MV-4-11 (cell line): ENCODE results near the gene STKLD1.
"Not testable (repeated sequence)": the region's sequence is repeated elsewhere in the genome, so short reads cannot be mapped to it uniquely, and the experiment has no call there.

Experiments used
- DNase-seq: peaks from one replicate; lab custom pipeline; 2025; lab: John Stamatoyannopoulos, UW

Gene STKLD1

DNA sequence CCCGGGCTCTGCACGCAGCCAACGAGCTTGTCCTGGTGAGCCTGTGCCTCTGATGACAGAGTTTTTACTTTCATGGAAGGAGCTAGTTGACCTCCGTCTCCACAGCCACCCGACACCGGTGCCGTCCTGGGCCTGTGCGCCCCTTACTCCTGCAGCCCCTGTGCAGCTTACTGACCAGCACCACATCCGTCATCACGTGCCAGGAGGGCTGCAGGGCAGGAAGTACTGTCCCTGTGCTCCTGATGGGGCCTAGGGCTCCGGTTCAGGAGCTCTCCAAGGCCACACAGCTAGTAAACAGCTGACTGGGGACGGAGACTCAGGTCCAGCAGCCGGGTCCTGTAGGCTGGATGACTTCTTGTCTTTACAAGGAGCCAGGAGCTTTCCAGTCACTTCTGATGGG is 10.2 kb downstream of the STKLD1 start:
- DNase-seq, result no peak

GRCh38 chr9:133387680-133388079 is 11.5 kb downstream of the STKLD1 start:
- no peak for DNase-seq

- no peak for DNase-seq
These were observed 12.9 kb downstream of the STKLD1 start for GRCh38 chr9:133389025-133389557.

DNA sequence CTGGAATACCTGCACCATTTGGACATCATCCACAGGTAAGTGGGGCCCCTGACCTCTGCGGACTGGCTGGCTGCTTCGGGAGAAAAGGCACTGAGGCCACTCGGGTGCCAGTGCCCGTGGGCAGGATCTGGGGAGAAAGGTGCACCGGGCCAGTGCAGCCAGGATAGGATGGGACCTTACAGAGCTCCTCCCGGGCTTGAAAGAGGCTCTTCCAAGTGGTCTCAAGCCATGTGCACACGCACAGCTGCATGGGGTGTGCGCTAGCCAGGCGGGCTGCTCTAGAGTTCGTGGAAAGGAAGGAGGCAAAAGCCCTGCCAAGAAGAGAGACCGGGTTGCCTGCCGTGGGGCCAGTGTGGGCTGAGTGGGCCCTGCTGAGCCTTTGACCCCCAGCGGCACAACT is 13.4 kb downstream of the STKLD1 start:
- DNase-seq, result no peak

DNA sequence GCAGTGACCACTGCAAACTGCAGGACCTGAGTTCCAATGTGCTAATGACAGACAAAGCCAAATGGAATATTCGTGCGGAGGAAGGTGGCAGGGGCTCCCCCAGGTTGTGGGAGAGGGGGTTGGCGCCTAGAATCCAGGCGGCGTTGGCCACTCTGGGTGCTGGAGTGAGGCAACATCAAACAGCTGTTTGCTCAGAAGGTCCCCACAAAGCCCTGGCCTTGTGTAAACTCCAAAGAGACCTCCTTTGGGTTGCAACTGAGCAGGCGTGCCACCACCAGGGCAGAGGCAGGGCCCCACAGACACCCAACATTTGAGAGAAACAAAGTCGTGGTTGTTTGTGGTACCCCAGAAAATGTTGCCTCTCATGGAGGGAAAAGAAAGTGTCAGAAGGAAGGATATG is 14.5 kb downstream of the STKLD1 start:
- no peak for DNase-seq

DNA sequence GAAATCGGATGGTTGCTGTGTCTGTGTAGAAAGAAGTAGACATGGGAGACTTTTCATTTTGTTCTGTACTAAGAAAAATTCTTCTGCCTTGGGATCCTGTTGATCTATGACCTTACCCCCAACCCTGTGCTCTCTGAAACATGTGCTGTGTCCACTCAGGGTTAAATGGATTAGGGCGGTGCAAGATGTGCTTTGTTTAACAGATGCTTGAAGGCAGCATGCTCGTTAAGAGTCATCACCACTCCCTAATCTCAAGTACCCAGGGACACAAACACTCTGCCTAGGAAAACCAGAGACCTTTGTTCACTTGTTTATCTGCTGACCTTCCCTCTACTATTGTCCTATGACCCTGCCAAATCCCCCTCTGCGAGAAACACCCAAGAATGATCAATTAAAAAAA is 15.3 kb downstream of the STKLD1 start:
- DNase-seq, result not testable (repeated sequence)

GRCh38 chr9:133392308-133392707 is 16.1 kb downstream of the STKLD1 start:
- DNase-seq, result not testable (repeated sequence)

GRCh38 chr9:133393399-133393798 is 17.2 kb downstream of the STKLD1 start:
- DNase-seq, result no peak

DNA sequence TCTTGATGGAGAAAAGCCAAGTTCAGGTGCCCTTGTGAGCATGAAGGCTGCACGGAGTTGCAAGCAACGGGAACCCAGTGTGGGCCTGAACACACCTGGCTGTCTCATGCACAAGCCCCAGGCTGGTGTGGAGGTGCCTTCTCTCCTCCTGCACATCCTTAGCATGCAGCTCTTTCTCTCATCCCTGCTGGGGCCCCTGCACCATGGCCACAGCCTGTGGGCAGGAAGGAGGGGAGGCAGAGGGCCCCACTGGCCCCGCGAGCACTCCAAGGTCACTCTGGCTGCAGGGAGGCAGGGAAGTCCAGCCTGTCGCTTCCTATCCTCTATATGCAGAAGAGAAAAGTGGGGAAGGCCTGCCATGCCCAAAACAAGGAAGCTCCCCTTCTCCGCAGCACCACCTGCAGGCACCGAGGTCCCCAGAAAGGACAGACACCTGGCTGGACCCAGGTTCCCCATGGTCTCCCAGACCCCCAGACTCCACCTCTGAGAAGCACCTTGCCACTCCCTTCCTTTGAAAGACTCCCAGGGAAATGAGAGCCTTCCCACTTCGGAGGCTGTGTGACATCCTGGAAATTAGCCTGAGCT is 18.6 kb downstream of the STKLD1 start:
- DNase-seq, result no peak

DNA sequence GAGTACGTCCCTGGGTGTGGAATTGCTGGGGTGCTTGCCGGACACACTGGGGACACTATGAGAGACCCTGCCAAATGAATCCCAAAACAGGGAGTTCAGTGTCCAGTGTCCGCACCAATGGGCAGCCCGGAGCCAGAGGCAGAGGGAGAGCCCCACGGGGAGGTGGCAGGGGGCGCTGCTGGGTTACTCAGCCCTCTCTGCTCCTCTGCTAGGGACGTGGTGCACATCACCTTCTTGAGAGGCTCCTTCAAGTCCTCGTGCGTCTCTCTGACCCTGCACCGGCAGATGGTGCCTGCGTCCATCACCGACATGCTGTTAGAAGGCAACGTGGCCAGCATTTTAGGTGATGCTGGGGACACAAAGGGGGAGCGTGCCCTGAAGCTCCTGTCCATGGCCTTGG is 20.8 kb downstream of the STKLD1 start:
- no peak for DNase-seq

- no peak for DNase-seq
These were observed 21.2 kb downstream of the STKLD1 start for GRCh38 chr9:133397370-133397769.

GRCh38 chr9:133397895-133398294 is 21.7 kb downstream of the STKLD1 start:
- DNase-seq, result no peak

- DNase-seq, result no peak
These were observed 24.1 kb downstream of the STKLD1 start for GRCh38 chr9:133400292-133400691.

DNA sequence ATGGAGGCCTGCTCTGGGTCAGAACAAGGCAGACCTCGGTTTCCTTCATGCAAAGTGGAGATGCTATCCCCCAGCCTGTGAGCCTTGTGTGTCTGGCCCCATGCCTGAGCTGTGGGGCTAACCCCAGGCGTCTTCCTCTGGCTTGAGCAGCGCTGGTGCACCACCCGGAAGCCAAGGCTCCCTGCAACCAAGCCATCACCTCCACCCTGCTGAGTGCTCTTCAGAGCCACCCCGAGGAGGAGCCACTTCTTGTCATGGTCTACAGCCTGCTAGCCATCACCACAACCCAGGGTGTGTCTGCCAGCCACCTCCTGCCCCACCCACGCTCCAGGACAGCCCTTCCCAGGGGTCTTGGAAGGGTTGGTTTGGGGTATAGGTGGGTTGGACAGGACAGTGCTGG is 25.4 kb downstream of the STKLD1 start:
- DNase-seq, result no peak

DNA sequence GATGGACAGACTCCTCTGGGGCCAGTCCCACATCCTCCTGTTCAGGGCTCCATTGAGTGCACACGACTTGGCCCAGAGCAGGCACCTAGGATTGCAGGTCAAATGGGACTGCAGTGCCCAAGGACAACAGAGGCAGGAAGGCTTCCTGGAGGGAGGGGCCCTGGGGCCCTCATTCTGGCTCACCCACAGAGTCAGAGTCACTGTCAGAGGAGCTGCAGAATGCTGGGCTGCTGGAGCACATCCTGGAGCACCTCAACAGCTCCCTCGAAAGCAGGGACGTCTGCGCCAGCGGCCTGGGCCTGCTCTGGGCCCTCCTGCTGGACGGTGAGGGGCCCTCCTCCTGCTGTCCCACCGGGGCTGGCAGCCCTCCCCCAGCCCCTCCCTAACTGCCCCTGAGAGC is 26.5 kb downstream of the STKLD1 start:
- DNase-seq, result no peak

DNA sequence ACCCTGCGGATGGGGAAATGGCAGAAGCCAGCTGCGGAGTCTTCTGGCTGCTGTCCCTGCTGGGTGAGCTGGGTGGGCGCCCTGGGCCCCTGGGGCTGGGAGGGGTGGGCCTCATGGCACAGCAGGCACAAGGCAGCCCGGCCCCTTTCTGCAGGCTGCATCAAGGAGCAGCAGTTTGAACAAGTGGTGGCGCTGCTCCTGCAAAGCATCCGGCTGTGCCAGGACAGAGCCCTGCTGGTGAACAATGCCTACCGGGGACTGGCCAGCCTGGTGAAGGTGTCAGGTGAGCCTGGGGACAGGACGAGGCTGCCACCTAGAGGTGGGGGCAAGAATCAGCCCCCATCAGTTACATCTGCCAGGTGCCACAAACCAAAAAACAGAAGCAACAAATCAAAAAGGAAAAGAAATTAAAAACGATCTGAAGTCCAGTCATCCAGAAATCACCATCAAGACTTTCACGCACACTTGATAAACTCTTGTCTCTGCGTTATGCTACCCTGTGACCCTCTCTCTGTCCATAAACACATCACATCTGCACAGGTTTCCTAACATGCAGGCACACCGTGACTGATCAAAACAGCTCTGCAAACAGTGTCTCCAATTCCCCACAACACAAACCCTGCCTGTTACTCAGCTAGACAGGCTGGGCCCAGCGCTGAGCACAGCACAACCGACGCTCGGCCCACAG is 27.7 kb downstream of the STKLD1 start:
- no peak for DNase-seq

- no peak for DNase-seq
These were observed 28.4 kb downstream of the STKLD1 start for GRCh38 chr9:133404454-133405002.

DNA sequence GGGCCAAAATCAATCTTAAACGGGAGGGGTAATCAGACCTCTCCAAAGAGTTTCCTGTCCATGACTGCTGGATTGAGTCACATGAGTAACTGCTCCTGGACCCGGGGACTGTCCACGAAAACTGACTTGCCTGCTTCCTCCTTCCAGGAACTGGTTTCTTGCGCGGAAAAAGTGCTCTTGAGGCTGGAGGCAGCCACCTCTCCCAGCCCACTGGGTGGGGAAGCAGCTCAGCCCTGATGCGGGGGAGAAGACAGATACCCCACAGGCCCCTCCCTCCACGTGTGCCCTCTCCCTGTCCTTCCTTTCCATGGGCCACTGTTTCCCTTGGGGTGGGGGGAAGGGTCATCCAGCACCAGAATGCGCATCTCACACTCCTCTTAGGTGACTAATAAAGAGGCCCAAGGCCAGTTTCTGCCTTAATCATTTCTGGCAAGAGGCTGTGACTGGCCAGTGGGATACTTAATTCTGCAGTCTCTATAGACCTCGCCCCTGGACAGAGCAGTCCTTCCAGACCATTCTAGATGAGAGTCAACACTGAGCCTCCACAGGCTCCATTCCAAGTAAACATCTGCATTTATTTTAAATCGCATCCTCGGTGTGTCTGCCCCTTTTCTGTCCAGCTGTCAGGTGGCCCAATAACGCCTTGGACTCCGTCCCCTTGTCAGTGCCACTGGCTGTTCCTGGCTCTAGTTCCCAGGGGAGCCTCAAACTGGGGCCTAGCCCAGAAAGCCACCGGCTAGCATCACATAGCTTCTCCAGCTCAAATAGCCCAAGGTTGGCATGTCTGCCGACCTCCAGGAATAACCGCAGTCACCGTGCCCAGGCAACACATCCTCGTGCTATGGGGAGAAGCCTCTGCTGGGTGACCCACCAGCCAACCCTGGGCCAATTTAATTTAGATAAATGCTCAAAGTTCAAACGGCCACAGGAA is 29.6 kb downstream of the STKLD1 start:
- DNase-seq, result no peak

DNA sequence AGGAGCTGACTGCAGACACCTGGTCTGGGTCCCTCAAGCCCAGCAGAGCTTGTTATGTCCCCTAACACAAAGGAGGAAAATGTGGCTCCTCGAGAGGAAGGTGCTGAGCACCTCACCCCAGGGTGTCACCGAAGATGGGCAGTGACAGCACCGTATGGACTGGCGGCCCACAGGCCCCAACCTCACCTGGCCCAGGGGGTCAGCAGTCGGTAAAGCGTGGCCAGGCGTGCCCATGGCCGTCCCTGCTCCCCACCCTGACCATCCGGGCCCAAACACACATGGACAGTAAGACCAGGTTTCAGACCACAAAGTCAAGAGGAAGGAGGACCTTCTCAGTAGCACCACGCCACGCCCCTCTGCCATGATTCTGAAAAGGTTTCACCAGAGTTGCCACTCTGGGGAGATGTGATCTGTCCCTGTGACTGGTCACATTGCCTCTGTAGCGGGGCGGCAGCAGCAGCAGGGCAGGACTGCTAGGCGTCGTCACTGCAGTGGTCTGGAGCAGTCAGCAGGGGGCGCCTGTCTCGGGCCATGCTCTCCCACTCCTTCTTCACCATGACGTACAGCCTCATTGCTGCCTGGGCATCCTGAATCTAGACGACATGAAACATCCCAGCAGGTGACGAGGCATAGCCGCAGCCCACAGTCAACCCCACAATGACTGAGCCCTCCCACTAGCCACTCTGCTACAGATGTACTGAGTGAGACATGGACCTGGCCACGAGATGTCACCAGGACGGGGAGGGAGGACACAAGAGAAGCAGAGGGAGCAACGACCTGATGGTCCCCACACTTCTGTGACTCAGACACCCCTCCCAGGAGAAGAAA is 30.5 kb downstream of the STKLD1 start:
- peak; percentile 72 for DNase-seq

GRCh38 chr9:133408042-133408441 is 31.9 kb downstream of the STKLD1 start:
- DNase-seq, result no peak

GRCh38 chr9:133415170-133415569 is 39.0 kb downstream of the STKLD1 start:
- no peak for DNase-seq
